ENCODE results near the gene NFE2L3. TPM values are rescaled to one million over a fixed set of nuclear protein-coding genes. Genes with fewer than 3 reads are reported as not detected.

The NFE2L3 gene
- total and polyA plus RNA-seq, 2 of the 8 experiments (the other 6 are each of a cell fraction or from before 2014, with no cell fraction given), result 64.9 to 76.5 TPM

GRCh38 chr7:26140380-26140779 lies 11.6 kb upstream of the NFE2L3 start:
- Histone ChIP-seq H3K79me1 (ENCODE audit: low read depth, low read length) (no peaks in the 10 kb centered on the region), H3K9me3 (ENCODE audit: insufficient read depth in 2 of 2, low read depth in 1 of 2, low read length in 1 of 2) (no peaks in the 10 kb centered on the region), H3K4me3 (ENCODE audit: extremely low read depth in 1 of 4, insufficient read depth in 2 of 4, low read depth in 3 of 4, low read length in 4 of 4) (no peak overlapping the region), H4K20me1 (replicated peaks in 1 of 2; ENCODE audit: control insufficient read depth in 1 of 2, insufficient read depth in 2 of 2, low read length in 2 of 2) (no peaks in the 10 kb centered on the region), H2BK5ac (ENCODE audit: low read depth, low read length) (no peak overlapping the region), H3K27me3 (replicated peaks in 1 of 4; ENCODE audit: control insufficient read depth in 3 of 4, extremely low read depth in 1 of 4, insufficient read depth in 3 of 4, low read length in 3 of 4) (no peaks in the 10 kb centered on the region), H3K14ac (ENCODE audit: insufficient read length) (no peak overlapping the region), H3K79me2 (ENCODE audit: control insufficient read depth in 1 of 2, insufficient read depth in 2 of 2, low read length in 2 of 2) (no peaks in the 10 kb centered on the region), H3K4me2 (ENCODE audit: insufficient read depth in 1 of 2, low read depth in 2 of 2, low read length in 2 of 2) (no peak overlapping the region), H2AFZ (ENCODE audit: low read length) (no peak overlapping the region), H3K36me3 (ENCODE audit: control insufficient read depth in 2 of 4, insufficient read depth in 4 of 4, low read length in 3 of 4) (no peaks in the 10 kb centered on the region), H2AK5ac (ENCODE audit: low read depth, low read length) (no peak overlapping the region), H2BK15ac (ENCODE audit: low read length) (no peak overlapping the region), H2BK12ac (ENCODE audit: low read depth, low read length) (no peak overlapping the region), H4K5ac (ENCODE audit: insufficient read length, low read depth, low read length) (no peak overlapping the region), H3K18ac (ENCODE audit: extremely low read depth, low read length) (no peak overlapping the region), H4K91ac (replicated peaks; ENCODE audit: insufficient read length, low read length) (no peak overlapping the region), H2BK120ac (replicated peaks; ENCODE audit: low read depth, low read length) (no peak overlapping the region), H4K8ac (ENCODE audit: extremely low read depth, insufficient read depth, low read length) (no peak overlapping the region), H3K9ac (replicated peaks in 1 of 4; ENCODE audit: extremely low read depth in 1 of 4, low read depth in 3 of 4, low read length in 3 of 4) (no peak overlapping the region), H3K56ac (replicated peaks; ENCODE audit: insufficient read length, low read depth, low read length) (no peak overlapping the region), H3K23me2 (ENCODE audit: low read depth, low read length) (no peaks in the 10 kb centered on the region), H3K4ac (replicated peaks; ENCODE audit: insufficient read length, low read depth, low read length) (no peak overlapping the region), H3K4me1 (replicated peaks in 1 of 4; ENCODE audit: control insufficient read depth in 3 of 4, insufficient read depth in 4 of 4, low read length in 3 of 4) (no peaks in the 10 kb centered on the region), H3K23ac (ENCODE audit: insufficient read length) (no peak overlapping the region), H2BK20ac (ENCODE audit: low read length) (no peak overlapping the region), H3K27ac (ENCODE audit: low read depth, low read length) (no peak overlapping the region)
- POLR2A ChIA-PET (ENCODE audit: partially characterized antibody), result interaction anchor here (1.0 kb wide), 1 partner anchor 11 kb away, joined by 4 read pairs; no protein-coding TSS in a partner anchor
- WGBS, 2 experiments (ENCODE audit: extremely low coverage in 1 of 2, insufficient coverage in 1 of 2, insufficient read length in 1 of 2, insufficient replicate concordance in 2 of 2, low coverage in 1 of 2, low lambda C conversion rate in 2 of 2, missing lambda C conversion rate in 1 of 2), result 86% methylated on average over 1 of the region's 1 CpG; no CpG with 5 or more reads in 1 of the 2 experiments
- no peak for DNase-seq (ENCODE audit: low read depth in 1 of 2, low spot score in 2 of 2)
- CTCF ChIA-PET (ENCODE audit: partially characterized antibody), result interaction anchor here (0.6 to 0.9 kb wide), 2 partner anchors 50 to 82 kb away, joined by 3 read pairs; no protein-coding TSS in a partner anchor
- no peak for FAIRE-seq
- TF ChIP-seq TAF7 (optimal IDR thresholded peaks at IDR 0.05; ENCODE audit: borderline replicate concordance, low read depth, low read length) (no peak), KDM4A (IDR thresholded peaks at IDR 0.05; ENCODE audit: low read depth, low read length, severe bottlenecking) (no peak), EP300 (IDR thresholded peaks at IDR 0.05; ENCODE audit: borderline replicate concordance in 1 of 2, low read depth in 2 of 2, low read length in 2 of 2) (no peak), BRCA1 (IDR thresholded peaks at IDR 0.05; ENCODE audit: low read depth, low read length) (no peak), CBX5 (IDR thresholded peaks at IDR 0.05; ENCODE audit: low read depth, low read length) (no peak), HDAC6 (IDR thresholded peaks at IDR 0.05; ENCODE audit: low read depth, low read length) (no peak), TBP (IDR thresholded peaks at IDR 0.05; ENCODE audit: low read depth, low read length) (no peak), NANOG (IDR thresholded peaks at IDR 0.05; ENCODE audit: insufficient read depth, low read depth, low read length, poor library complexity, severe bottlenecking) (no peak), GABPA (IDR thresholded peaks at IDR 0.05; ENCODE audit: borderline replicate concordance, insufficient read depth, low read length) (no peak), TAF1 (IDR thresholded peaks at IDR 0.05; ENCODE audit: low read depth, low read length) (no peak), RBBP5 (IDR thresholded peaks at IDR 0.05; ENCODE audit: borderline replicate concordance, low read depth, low read length) (no peak)
